IPS-NIHi7 (cell line): ENCODE results near the gene RNU1-2.
A peak's percentile ranks its signal among the peaks of the same experiment; 100 is the strongest.
"Not testable (repeated sequence)": the region's sequence is repeated elsewhere in the genome, so short reads cannot be mapped to it uniquely, and the experiment has no call there.

Source experiments
- DNase-seq: peaks from one replicate; pipeline ENCODE4 v3.0.0; 2012; ENCODE audit warnings: mixed read lengths; ENCODE audit errors: extremely low spot score

RNU1-2 gene

DNA sequence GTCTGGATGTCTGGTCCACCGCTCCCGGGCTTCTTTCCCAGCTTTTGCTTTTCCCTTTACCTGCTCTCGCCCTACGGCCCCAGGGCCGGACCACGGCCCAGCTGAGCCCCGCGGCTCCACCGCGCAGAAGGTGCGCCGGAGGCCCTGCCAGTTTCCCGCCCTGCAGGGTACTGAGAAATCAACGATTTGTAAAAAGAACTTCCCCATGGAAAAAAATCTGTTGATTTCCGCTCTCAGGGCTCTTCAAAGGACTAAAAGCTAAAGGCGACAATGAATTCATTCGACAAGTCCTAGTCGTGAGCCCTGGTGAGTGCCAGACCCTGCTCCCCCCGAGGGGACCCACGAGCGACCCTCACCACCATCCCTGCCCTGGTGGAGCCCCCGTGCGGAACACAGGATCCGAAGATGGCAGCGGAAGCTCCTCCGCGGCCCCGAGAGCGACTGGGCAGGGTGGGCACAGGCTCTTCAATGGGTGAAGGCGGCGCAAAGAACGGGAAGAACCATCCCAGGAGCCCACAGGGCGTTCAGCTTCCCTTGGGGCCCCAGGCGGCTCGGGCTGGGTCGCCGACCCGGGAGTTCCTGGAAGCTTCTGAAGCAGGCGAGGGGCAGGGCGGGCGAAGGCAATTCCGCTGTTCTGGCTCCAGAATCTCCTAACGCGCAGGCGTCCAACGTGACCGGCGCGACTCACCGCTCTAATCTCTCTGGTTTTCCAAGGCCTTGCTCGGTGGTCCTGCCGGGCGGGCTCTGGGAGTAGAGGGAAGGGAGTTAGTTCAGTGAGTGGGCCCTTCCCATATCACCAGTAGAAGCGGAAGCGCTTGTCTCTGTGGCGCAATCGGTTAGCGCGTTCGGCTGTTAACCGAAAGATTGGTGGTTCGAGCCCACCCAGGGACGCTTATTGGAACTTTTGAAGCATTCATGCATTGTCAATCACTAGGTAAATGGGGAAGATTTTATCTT, 6.6 kb upstream of the RNU1-2 start:
- peak; percentile 72 for DNase-seq

GRCh38 chr1:16890539-16891021, 5.2 kb upstream of the RNU1-2 start:
- DNase-seq, result not testable (repeated sequence)

- DNase-seq, result not testable (repeated sequence)
Observed at GRCh38 chr1:16891057-16891456, 4.7 kb upstream of the RNU1-2 start.

- not testable (repeated sequence) for DNase-seq
Observed at GRCh38 chr1:16892978-16893525, 2.7 kb upstream of the RNU1-2 start.

GRCh38 chr1:16893796-16894195, 2.0 kb upstream of the RNU1-2 start:
- not testable (repeated sequence) for DNase-seq

DNA sequence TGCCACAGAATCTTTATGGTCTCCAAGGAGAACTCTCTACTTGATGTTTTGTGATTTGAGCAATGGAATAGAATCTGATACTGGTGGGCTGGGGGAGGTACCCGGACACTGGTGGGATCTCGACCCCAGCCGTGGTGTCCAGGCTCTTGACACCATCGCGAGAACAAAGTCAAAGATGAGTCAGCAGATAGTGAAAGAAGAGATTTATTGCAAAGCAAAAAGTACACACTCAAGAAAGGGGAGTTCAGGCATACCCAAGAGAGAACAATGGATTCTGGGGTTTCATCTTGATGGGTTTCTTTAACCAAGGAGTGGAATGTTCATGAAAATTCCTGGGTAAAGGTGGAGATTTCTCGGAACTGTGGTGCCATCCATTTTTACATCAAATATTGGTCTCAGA, 1.4 kb upstream of the RNU1-2 start:
- not testable (repeated sequence) for DNase-seq

DNA sequence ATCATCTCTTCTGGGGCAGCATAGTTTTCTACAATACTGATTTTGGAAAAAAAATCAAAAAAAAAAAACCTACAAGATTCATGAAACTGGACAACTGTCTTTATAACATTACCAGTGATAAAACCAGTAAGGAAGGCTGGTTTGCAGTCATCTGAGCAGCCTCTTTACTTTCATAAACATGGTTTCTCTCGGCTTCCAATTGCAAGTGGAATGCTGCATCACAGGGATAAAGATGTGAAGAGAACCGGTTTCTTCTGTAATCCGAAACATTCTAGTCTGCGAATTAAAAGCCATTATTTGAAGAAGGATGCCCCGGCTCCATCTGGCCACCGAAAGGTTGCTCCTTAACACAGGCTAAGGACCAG, 565 bp upstream of the RNU1-2 start:
- not testable (repeated sequence) for DNase-seq

DNA sequence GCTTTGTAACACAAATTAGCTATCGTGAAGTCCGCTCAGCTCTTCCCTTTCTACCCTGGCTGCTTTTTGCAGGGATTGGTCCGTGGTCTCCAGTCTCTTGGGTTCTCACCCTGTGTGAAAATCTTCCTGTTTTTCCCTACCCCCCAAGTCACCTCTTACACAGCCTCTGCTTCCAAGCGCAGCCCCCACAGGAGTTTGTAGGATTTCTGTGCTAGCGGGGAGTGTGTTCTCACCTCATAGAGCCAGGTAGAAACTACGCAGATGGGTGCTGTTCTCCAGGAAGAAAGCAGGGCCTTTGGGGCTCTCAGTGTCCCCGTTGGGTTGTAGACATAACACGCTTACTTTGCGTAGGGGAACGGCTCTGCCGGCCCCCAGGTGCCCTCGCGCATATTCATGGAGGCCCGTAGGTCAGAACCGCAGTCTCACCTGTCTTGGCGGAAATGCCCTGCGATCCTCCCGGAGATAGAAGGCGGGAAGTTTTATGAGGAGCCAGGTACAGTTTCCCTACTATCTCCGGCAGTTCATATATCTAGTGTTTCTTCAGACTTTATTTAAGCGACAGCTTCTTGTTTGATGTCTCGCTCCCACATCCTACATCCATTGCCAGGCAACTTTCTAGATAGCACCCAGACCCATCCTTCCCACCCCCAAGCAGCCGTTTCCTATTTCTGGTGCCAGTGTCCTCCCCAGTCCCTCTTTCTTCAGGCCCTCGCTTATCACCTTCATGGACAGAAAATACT, 706 bp downstream of the RNU1-2 start:
- DNase-seq, result not testable (repeated sequence)

GRCh38 chr1:16897653-16898052, 1.9 kb downstream of the RNU1-2 start:
- not testable (repeated sequence) for DNase-seq

DNA sequence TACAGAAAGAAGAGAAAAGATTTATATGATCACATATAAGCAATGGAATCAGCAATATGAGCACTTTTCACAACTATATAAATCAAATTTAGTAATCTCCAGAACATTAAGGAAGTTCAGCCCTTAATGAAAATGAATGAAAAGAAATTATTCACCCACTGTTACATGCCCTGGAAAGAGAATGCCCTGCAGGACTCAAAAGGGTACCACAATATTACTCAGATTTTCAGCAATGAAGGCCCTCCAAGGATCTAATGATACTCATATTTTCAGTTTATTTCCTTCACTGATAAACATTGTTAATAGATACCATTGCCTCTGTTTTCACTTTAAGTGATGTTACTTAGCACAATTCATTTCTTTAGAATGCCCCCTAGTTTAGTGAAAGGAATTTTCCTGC, 2.5 kb downstream of the RNU1-2 start:
- DNase-seq, result not testable (repeated sequence)

GRCh38 chr1:16899020-16899419, 3.2 kb downstream of the RNU1-2 start:
- not testable (repeated sequence) for DNase-seq

DNA sequence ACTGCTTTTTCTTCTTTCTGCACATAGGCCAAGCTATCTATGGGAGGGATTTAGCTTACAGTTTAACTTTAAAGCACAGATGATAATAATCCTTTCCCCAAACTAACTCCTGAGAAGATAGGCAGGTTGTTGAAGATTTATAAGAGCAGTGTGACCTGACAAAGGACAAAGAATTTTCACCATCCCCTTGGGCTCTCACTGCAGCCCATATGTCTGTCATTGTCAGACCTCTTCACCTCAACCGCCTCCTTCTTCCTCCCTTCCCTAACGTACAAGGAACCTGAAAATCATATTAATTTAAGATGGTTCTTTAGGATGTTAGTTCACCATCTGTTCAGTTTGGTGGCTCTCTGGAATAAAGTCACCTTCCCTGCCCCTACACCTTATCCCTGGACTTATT, 5.0 kb downstream of the RNU1-2 start:
- DNase-seq, result no peak

DNA sequence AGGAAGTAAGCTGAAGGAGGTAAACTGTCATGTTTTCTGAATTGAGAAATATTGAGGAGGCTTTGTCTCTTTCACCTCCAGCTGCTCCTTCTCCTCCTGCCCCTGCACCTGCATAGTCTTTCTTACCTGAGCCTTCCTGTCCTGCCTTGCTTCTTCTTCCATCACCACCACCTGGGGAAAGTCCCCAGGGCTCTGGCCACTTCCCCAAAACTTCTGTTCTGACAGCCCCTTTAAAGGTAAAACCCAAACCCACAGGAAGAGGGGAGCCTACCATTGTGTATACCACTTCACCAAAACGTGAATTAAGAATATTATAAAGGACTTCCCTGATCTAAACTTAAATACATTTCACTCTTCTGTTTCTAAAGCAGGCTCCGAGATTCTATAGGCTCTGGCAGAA, 5.6 kb downstream of the RNU1-2 start:
- not testable (repeated sequence) for DNase-seq

- DNase-seq, result no peak
Observed at GRCh38 chr1:16903054-16903453, 7.3 kb downstream of the RNU1-2 start.

- DNase-seq, result no peak
Observed at GRCh38 chr1:16903458-16903796, 7.6 kb downstream of the RNU1-2 start.

DNA sequence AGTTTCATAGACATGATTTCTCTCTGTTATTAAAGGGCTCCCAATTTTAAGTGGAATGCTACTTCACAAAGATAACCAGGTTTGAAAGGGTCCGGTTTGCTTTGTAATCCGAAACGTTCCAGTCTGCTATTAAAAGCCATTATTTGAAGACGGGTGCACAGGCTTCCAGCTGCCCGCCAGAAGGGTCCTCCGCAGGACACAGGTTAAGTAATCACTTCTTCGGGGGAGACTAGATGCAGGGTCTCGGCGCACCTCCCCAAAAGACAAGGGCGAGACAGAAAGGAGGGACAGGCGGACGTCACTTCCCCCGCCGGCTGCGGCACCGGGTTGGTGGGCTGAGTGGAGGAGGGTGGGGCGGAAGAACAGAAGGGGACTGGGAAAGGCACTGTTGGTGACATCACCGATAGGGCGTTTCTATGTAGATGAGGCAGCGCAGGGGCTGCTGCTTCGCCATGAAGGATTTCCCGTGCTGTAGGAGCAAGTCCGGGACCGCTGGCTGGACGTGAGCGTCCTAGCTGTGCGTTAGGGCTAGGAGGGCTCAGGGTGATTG, 8.9 kb downstream of the RNU1-2 start:
- DNase-seq, result peak; percentile 83

DNA sequence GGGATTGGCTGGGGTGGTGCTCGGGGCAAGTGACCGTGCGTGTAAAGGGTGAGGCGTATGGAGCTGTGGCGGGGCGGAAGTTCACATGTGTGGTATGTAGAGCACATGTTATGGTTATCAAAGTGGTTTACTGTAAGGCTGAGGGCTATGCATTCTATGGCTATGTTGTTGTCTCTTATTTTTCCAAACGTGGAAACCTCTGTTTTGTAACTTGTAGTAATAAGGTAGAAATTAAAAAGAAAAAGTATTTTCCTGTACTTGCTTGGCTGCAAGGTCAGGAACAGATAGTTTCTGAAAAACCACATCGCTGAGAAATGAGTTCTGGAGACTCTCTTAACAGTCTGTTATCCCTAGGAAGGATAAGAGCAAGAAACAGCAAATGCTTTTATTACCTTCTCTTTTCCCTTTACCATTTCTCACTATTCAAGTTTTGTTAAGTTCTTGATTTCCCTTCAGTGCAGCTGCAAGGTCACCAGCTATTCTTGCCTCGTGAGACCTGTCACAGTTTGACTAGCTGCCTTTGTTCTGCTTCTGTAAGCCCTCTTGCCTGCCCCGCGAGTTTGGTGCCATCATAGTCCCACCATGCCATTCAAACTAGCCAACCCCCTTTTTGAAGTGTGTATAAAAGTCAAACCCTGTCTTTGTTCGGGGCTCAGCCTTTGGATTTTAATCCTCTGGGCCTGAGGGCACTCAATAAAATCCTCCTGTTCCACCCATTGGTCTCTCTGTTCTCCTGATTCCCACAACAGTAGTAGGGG, 9.5 kb downstream of the RNU1-2 start:
- DNase-seq, result no peak

- DNase-seq, result no peak
Observed at GRCh38 chr1:16905868-16906702, 10.3 kb downstream of the RNU1-2 start.

GRCh38 chr1:16906873-16907272, 11.1 kb downstream of the RNU1-2 start:
- no peak for DNase-seq
